ENCODE data around the gene HK3.

The HK3 gene

GRCh38 chr5:176862330-176862995 lies 36.7 kb downstream of the HK3 start:
- no peaks in the 10 kb centered on the region for H3K9me3 ChIP-seq (ENCODE audit: insufficient read depth, low read depth, low read length)
- H3K4me1 ChIP-seq (ENCODE audit: insufficient read depth, low read length, poor library complexity, severe bottlenecking), result no peaks in the 10 kb centered on the region
- no peaks in the 10 kb centered on the region for H3K36me3 ChIP-seq (ENCODE audit: insufficient read depth, low read length)
- no peak overlapping the region for H3K9ac ChIP-seq (ENCODE audit: low read depth, low read length, poor library complexity, severe bottlenecking)
- H3K9me2 ChIP-seq (replicated peaks; ENCODE audit: low read depth, low read length), result no peaks in the 10 kb centered on the region
- H3K27me3 ChIP-seq (ENCODE audit: insufficient read depth, low read length, poor library complexity, severe bottlenecking), result no peaks in the 10 kb centered on the region
- no peak overlapping the region for H3K4me3 ChIP-seq (ENCODE audit: low read length, poor library complexity, severe bottlenecking)
- H3K79me2 ChIP-seq (ENCODE audit: insufficient read depth, low read length), result no peaks in the 10 kb centered on the region
- no peaks in the 10 kb centered on the region for H4K20me1 ChIP-seq (ENCODE audit: insufficient read depth, low read length, poor library complexity, severe bottlenecking)
- TF ChIP-seq EZH2phosphoT487 (IDR thresholded peaks at IDR 0.05; ENCODE audit: borderline replicate concordance) (no peak), CTCF (conservative IDR thresholded peaks at IDR 0.05; ENCODE audit: low read length) (no peak)
- no peak overlapping the region for H2AFZ ChIP-seq (ENCODE audit: low read length)
- H3F3A ChIP-seq (ENCODE audit: low read depth), result no peaks in the 10 kb centered on the region
- H3K4me2 ChIP-seq (ENCODE audit: low read depth, low read length, poor library complexity, severe bottlenecking), result no peak overlapping the region

- Histone ChIP-seq H3K9ac (ENCODE audit: low read depth, low read length, poor library complexity, severe bottlenecking) (no peak overlapping the region), H2AFZ (ENCODE audit: low read length) (no peak overlapping the region), H3K9me2 (replicated peaks; ENCODE audit: low read depth, low read length) (no peaks in the 10 kb centered on the region), H3K4me1 (ENCODE audit: insufficient read depth, low read length, poor library complexity, severe bottlenecking) (no peaks in the 10 kb centered on the region), H3F3A (ENCODE audit: low read depth) (no peaks in the 10 kb centered on the region), H3K36me3 (ENCODE audit: insufficient read depth, low read length) (no peaks in the 10 kb centered on the region), H3K27me3 (ENCODE audit: insufficient read depth, low read length, poor library complexity, severe bottlenecking) (no peaks in the 10 kb centered on the region), H3K4me2 (ENCODE audit: low read depth, low read length, poor library complexity, severe bottlenecking) (no peak overlapping the region), H3K9me3 (ENCODE audit: insufficient read depth, low read depth, low read length) (no peaks in the 10 kb centered on the region), H3K79me2 (ENCODE audit: insufficient read depth, low read length) (no peaks in the 10 kb centered on the region), H4K20me1 (ENCODE audit: insufficient read depth, low read length, poor library complexity, severe bottlenecking) (no peaks in the 10 kb centered on the region), H3K4me3 (ENCODE audit: low read length, poor library complexity, severe bottlenecking) (no peak overlapping the region)
- TF ChIP-seq EZH2phosphoT487 (IDR thresholded peaks at IDR 0.05; ENCODE audit: borderline replicate concordance) (no peak), CTCF (conservative IDR thresholded peaks at IDR 0.05; ENCODE audit: low read length) (no peak)
These were observed 37.9 kb downstream of the HK3 start for GRCh38 chr5:176861276-176861675.

GRCh38 chr5:176860381-176860780 lies 38.8 kb downstream of the HK3 start:
- H2AFZ ChIP-seq (ENCODE audit: low read length), result no peak overlapping the region
- no peak overlapping the region for H3K4me3 ChIP-seq (ENCODE audit: low read length, poor library complexity, severe bottlenecking)
- no peak overlapping the region for H3K9ac ChIP-seq (ENCODE audit: low read depth, low read length, poor library complexity, severe bottlenecking)
- H3K4me1 ChIP-seq (ENCODE audit: insufficient read depth, low read length, poor library complexity, severe bottlenecking), result no peaks in the 10 kb centered on the region
- H3K27me3 ChIP-seq (ENCODE audit: insufficient read depth, low read length, poor library complexity, severe bottlenecking), result no peaks in the 10 kb centered on the region
- no peaks in the 10 kb centered on the region for H3K9me3 ChIP-seq (ENCODE audit: insufficient read depth, low read depth, low read length)
- no peaks in the 10 kb centered on the region for H3K9me2 ChIP-seq (replicated peaks; ENCODE audit: low read depth, low read length)
- H3K79me2 ChIP-seq (ENCODE audit: insufficient read depth, low read length), result no peaks in the 10 kb centered on the region
- TF ChIP-seq CTCF (conservative IDR thresholded peaks at IDR 0.05; ENCODE audit: low read length), result no peak
- TF ChIP-seq EZH2phosphoT487 (IDR thresholded peaks at IDR 0.05; ENCODE audit: borderline replicate concordance), result no peak
- H3K4me2 ChIP-seq (ENCODE audit: low read depth, low read length, poor library complexity, severe bottlenecking), result no peak overlapping the region
- no peaks in the 10 kb centered on the region for H3F3A ChIP-seq (ENCODE audit: low read depth)
- no peaks in the 10 kb centered on the region for H4K20me1 ChIP-seq (ENCODE audit: insufficient read depth, low read length, poor library complexity, severe bottlenecking)
- H3K36me3 ChIP-seq (ENCODE audit: insufficient read depth, low read length), result no peaks in the 10 kb centered on the region
